ENCODE results near the gene NPRL2.
"Not testable (repeated sequence)": the region's sequence is repeated elsewhere in the genome, so short reads cannot be mapped to it uniquely, and the experiment has no call there.

Gene NPRL2

DNA sequence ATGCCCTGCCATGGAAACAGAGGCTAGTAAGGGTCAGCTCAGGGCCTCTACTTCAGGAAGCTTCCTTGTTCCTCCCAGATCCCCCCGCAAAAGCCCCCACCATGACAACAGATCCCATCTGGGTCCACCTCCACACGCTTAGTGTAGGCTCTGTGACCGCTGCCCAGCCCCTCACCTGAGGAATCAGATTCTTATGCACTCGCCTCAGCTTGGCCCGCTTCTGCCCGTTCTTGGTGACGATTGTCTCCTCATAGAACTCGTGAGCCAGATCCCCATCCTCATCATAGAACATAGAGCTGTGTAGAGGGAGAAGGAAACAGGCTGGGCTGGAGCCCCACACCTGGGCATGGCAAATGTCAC is 24.4 kb downstream of the NPRL2 start:
- DNase-seq: no peak

DNA sequence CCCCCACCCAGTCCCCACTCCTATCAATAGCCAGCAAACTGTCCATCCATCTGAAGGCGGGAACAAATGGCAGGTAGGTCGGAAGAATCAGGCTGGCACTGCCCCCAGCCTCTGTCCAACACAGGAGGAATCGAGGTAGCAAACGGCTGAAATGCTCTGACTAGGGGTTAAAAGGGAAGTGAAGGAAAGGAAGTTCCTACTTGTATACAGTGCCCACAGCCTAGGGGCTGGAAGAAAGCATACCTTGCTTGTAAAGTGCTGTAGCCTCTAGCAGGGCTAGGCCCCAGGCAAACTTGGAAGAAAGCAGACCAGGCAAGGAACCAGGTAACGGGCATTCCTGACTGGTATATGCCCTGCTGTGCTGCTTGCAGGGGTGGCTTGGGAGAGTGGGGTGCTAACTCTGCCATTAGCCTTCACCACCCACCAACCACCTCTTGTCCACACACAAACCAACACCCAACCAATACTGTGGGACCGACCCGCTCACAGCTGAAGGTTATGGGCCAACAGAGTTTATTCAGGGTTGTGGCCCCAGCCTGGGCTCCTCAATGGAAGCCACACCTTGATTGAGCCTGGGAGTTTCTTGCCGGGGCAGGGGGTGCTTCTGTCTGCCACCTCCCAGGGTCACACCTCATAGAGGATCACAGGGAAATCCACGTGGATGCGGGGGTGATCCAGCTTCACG is 24.9 kb downstream of the NPRL2 start:
- DNase-seq: no peak

DNA sequence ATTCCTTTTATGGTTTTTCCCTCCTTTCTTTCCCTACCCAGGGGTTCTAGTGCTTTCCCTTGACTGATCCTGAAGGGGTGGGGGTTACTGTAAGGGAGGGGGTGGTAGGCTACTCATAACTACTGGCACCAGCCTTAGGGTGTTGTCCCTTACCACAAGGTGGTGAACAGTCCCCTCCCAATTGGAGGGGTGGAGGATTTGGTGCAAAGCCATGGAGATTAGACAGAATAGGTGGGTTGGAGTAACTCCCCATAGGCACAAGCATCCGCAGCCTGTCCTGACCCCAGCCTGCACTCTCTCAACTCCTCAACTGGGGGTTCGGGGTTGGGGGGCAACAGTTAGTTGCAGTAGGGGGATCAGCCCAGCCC is 25.5 kb downstream of the NPRL2 start:
- DNase-seq: no peak

DNA sequence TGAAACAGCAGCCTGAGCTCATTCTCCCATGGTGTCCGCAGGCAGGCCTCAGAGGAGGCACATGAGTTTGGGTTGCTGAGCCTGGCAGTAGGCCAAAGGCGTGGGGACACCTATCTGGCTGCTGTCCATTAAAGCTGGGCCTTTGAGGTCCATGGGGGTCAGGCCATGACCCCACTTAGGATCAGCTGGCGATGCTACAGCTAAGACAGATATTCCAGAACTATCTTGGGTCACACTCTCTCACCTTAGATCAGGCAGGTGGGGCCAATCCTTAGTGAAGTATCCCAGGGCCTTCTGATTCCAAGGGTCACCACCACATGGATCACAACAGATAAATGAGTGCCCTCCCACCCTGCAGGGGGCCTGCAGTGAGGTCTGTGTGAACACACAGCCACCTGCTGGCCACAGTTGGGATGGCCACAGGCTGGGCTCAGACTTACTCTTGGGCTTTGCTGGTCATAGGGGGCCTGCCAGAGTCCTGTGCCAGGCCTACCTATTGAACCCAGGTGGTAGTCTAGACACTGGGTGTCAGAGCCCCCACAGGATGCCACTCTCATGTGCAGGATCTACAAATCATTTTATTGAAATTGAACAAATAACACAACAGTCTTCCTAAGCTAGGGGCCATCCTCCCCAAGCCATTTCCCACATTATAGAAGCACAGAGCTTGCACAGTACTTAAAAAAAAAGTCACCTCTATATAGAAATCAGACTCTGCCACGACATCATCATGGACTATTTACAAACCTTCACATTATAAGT is 26.0 kb downstream of the NPRL2 start:
- peak in 1 of 2 experiments; percentile 65 for DNase-seq

DNA sequence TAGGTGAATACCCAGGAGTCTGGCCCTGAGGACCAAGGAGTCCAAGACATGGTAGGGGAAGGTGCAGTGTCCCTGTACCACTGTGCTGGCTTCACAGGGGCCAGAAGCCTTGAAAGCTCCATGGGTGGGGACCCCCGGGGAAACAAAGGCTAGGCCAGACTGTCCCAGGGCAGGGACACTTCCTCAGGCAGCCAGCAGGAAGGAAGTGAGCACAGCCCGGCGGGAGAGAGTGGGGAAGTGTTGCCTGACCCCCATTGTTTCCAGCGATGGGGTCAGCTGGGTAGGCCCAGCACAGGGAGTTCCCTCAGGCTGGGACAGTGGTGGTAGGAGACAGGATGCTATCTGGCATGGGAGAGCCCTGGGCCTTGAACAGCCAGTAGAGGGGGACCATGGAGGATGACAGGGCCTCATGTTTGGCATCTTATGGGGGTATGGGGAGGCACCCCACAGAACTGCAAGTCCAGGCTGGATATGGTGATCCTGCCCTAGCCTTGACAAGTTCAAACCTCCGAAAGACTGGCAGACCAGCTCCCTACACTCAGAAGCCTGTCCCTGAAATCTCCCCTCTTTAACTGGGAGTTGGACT is 26.9 kb downstream of the NPRL2 start:
- no peak for DNase-seq

DNA sequence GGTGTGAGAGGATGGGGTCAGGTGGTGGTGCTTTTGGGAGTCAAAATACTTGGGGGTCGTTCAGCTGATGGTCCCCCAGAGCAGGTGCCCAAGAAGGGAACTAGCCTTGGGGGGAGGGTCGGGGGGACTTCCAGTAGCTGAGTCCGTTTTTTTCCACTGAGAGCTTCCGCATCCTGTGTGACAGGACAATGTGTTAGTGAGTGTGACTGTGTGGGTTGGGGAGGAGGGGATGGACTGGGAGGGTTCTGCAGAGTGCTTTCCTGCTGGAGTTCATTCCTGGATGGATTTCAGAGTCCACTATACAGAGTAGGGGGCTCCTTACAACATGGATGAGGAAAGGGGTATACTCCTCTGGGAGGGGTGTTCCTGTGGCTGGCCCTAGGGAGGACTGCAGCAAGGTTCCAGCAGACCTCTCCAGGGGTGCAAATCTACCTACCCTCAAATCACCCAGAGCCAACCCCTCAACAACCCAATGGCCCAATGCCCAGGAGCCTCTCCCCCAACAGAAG is 27.4 kb downstream of the NPRL2 start:
- DNase-seq: no peak

DNA sequence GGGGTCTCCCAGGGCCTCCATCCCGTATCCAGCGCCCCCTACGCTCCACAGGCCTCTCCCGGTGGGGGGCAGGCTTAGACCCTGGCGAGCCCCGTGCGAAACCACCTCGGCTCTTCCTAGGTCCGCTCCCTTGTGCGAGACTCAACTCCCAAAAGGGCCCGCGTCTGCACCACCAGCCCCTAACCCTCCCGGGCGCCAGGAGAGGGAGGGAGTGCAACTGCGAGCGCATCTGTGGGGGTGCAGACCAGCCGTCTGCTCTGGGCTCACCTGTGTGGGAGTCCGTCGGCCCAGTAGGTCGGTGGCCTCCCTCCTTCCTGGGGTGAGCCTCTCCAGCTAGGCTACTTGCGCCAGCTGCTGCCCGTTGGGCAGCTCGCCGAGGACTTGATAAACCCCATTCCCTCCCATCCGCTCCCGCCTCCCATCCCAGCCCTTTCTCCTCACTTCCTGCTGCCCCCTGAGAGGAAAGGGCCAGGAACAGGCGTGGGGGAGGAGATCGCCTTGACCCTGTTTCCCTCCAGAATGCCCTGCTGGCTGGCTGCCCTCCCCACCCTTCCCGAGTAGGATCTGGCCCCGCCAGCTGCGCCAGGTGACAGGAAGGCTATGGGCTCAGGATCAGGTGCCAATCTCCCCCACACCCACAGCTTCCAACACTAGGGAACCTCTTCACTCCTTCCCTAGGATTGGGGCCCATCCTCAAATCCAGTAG is 28.0 kb downstream of the NPRL2 start, which contains the start of gene HYAL2:
Gene HYAL2, minus strand, starts transcription at position 360 of the 706 bp plus-strand sequence. CDS start 2,256 bp downstream, outside the sequence.
- DNase-seq: no peak

DNA sequence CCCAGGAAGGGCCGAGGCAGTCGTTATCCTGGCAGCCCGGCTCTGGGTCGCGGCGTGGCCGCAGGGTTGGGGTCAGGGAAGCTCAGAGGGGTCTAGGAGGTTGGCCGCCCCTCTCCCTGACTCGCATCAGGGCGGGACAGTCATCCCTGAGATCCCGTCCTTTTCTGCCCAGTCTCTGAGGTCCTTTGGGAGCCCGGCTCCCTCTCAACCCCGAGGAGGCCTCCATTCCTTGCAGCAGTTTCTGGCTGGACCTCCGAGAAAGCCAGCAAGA is 28.5 kb downstream of the NPRL2 start:
- DNase-seq: no peak

DNA sequence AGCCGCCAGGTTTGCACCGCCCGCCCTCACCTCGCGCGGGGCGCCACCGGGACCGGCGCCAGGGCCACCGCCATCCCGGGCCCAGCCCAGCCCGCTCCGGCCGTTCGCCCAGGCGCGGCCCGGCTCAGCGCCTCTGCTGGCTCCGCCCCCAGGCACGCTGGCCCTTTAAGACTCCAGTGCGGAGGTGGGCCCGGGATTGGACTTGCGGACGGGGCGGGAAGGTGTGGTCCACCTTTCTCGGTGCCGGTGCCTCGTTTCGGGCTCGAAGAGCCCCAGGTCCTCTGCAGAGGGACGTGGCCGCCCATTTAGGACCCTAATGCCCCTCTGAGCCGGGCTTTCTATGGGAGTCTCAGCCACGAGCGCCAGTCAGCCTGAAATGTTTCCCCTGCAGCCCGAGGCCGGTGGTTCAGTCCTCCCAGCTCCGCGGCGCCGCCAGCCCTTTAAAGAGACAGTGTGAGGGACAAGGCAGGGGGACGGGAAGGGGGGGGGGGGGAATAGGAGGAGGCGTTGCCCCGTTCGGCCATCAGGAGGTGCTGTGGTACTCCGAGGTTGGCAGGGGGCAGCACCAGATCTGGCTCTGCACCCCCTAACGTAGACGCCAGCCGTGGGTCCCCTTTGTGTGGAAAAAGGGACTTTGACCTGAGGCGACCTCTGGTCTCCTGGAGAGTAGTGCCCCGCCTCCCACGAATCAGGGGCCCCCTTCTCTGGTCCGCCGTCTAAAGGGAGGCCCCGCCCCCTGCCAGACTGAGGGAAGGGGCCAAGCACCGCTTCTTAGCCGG is 29.1 kb downstream of the NPRL2 start:
- DNase-seq: peak; percentile 39 to 80

DNA sequence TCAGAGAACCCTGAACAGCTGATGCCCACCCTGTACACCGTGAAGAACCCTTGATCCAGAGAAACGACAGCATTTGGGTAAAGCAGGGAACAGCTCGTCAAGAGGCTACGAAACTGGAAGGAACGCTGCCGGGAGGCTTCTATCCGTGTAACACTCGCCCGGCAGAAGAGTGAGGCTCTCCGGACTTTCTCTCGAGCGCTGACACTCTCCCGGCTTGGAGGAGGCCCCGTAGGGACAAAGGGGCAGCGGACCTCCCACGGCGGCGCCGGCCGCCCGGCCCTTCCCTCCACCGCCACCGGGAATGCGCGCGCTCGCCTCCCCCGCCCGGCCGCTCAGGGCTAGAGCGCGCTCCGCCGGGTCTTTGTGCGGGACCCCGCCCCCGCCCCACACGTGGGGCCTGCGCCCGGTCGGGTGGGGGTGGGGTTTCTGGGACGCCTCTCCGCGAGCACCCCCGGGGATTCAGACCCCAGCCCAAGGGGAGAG is 29.7 kb downstream of the NPRL2 start:
- peak in 1 of 2 experiments; percentile 77 for DNase-seq

DNA sequence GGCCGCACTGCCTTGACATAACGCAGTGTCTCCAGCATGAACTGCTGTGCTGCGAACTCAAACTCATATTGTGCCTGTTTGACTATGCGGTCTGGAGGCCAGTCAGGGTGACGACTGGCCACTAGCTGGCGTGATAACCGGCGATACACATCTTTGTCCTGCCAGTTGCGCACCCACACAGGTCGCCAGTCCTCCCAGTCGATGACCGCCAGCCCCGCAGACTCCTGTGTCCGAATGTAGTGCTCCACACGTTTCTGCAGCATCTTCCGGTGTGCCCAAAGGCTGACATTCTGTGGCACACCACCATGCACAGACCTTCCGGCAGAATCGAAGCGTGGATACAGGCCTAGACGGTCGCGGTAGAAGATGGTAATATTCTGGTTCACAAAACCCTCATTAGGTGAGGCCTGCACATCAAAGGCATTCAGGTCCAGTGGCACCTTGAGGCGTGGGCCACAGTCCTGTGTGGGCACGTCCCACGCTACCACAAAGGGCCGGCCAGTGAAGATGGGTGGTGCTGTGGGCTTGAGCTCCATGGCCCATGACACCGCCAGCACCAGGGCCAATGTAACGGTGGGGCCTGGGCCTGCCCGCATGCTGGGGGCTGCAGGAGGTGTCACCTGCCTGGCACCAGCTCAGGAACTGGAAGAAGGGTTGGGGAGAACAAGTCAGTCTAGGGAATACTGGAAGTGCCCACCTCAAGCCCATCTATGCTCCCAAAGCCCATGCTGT is 30.5 kb downstream of the NPRL2 start:
- DNase-seq: no peak

DNA sequence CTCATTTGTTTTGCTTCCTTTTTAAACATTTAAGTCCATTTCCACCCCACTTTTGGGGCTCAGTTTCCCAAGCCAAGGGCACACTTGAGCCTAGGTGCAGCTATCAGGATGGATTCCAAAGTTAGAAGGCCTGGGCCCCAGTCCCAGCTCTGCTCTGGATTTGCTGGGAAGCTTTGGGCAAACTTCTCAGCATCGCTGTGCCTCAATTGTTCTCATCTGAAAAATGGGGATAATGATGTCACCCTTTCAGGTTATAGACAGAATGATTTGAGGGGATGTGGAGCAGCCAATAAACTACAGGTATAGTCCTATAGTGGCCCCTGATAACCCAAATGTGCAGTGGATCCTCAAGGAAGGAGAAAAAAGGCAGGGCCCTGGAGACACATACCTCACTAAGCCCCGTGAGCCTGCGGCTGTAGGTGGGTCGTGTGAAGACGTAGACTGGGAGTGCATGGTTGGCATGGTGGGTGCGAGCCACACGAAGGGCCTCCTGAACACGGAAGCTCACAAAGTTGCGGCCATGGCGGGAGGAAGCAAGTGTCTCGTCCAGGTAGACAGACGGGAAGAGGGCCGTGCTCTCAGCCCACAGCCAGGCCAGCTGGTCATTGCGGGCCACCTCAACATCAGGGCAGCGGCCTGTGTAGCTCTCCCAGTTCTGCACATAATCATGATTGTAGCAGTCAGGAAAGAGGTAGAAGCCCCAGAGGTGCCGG is 31.2 kb downstream of the NPRL2 start:
- DNase-seq: no peak

DNA sequence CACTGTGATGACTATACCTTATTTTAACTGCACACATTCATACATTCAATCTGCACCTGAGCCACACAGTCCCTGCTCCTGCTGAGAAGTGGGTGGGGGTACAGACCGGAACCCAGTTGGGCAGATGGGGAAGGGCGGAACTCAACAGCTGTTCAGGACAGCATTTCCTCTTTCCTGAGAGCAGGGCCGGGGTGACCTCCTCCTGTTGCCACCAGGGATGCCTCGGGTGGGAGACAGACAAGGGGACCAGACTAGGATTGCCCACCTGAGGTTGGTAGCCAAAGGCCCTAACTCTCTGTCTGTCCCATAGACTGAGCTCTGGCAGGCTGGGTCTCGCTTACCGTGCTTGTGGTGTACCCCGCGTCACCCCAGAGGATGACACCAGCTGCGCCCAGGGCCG is 32.0 kb downstream of the NPRL2 start:
- DNase-seq: no peak

DNA sequence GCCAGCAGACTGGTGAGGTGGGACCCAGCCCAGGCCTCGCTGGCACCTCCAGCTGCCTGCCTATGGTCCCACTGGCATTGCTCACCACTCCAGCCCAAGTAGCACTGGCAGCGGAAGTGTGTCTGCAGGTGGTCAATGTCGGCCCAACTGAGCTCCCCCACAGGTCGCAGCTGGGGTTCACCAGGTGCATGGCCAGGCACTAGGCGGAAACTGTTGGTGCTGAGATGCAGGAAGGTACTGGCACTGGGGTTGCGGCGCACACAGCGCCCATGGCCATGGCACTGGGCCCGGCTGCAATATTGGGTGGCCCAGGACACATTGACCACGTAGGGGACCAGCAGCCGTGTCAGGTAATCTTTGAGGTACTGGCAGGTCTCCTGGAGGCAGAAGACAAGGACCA is 32.4 kb downstream of the NPRL2 start:
- DNase-seq: no peak

DNA sequence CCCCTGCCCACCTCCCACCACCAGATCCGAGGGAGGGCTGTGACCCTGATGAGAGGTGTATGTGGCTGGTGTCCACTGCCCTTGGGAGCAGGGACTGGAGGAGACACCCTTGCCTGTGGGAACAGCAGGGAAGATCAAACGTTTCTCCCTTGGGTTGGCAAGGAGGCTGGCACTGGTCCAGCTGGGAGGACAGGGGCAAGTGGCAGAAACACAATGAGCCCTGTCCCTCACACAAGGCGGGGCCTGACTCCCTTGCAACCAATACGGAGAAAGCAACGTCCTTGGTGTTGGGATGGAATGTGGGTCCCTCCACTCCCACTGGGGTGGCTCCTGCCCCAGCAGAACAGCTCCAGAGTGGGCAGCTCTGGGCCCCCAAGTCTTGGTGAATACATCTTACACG is 33.3 kb downstream of the NPRL2 start:
- no peak for DNase-seq

DNA sequence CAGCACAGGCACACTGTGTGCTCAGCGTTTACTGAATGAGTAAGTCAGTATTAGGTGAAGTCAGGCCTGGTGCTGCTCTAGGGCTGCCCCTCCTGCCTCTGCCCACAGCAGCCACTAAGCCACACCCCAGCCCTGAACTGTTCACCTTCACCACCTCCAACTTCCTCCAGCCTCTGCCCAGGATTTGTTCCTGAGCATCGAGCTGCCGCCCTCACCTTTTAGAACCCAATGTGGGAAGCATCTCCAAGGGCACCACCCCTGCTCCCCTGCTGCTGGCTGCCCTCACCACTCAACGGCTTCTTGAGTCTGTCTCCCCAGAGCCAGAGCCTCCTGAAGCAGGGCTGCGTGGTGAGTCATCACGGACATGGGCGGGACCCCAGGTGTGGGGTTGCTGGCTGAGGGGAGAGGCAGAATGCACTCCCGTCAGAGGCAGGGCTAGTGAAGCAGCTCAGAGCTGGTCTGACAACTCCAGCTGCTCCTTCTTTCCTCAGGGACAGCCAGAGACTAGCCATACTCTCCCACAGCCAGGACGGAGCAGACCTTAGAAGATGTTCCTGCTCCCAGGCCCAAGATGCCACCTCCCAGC is 33.8 kb downstream of the NPRL2 start:
- DNase-seq: no peak

DNA sequence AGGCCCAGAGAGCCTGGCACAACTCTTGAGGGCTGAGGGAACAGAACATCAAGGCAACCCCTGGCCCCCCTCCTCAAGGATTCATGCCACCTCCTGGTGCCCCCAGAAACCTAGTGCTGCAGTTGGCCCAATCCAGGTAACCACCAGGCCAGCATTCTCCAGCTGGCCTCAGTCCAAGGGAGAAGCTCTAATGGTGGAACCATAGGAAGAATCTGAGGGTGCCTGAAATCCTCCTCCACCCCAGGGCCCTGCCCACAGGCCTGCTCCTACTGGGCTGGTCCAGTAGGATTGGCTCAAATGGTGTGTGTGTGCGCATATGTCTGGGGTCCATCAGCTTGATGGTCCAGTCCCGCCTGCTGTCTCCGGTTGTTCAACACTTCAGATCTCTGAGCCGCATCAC is 35.8 kb downstream of the NPRL2 start:
- no peak for DNase-seq

DNA sequence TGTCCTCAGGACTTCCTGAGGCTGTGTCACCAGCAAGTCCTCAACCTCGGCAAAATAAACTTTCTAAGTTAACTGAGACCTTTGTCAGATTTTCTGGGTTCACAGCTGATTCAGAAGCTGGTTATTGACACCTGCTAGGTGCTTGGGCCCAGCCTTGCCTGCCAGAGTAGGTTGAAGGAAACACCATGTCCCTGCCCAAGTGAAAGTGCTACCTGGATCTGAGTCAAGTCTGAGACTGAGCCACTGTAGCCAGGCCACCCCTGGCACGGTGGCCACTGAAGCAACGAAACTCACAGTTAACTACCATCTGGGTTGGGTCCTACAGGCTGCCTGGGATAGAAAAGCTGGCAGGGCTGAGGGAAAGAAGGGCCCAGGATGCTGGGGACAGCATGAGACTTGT is 36.2 kb downstream of the NPRL2 start:
- no peak for DNase-seq

DNA sequence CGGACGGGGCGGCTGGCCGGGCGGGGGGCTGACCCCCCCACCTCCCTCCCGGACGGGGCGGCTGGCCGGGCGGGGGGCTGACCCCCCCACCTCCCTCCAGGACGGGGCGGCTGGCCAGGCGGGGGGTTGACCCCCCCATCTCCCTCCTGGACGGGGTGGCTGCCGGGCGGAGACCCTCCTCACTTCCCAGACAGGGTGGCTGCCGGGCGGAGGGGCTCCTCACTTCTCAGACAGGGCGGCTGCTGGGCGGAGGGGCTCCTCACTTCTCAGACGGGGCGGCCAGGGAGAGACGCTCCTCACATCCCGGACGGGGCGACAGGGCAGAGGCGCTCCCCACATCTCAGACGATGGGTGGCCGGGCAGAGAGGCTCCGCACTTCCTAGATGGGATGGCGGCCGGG is 38.5 kb downstream of the NPRL2 start:
- DNase-seq: not testable (repeated sequence)

DNA sequence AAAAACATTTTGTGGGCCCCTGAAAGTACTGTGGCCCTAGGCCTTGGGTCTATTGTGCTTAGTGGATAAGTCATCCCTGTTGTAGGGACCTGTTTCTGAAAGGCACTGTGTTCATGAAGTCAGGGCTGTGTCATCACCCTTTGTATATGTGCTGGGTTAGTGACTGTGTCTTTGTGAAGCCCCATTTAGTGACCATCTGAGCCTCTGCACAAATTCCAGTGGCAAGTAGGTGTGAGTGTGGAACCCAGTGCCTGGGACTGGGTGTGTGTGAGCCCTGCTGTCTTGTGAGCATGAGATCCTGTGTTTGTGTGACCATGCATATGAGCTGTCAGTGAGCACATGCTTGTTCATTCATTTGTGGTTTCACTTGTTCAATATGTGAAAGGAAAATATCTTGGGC is 46.0 kb downstream of the NPRL2 start:
- no peak for DNase-seq

All from NCI-H446 (cell line).